Astrocyte (in vitro differentiated cells and primary cell): ENCODE data around the gene GPC3. TPM values are rescaled to one million over a fixed set of nuclear protein-coding genes. Genes with fewer than 3 reads are reported as not detected.

Source experiments
- DNase-seq: peaks from one replicate; pipeline ENCODE4 v3.0.0-alpha.2; 2010; ENCODE audit warnings: low read depth
- FAIRE-seq: peaks from 2 replicates; lab custom pipeline; 2011; peaks lifted over from hg19 to GRCh38; lab: Jason Lieb, UNC
- H2AFZ ChIP-seq: 2 replicates; pipeline ENCODE4 v1.6.0; 2012; ENCODE audit warnings: low read depth, low read length, inconsistent platforms
- H3K27ac ChIP-seq: 2 replicates; pipeline ENCODE4 v1.5.1; 2011; ENCODE audit warnings: low read depth, low read length, inconsistent platforms
- H3K27me3 ChIP-seq: 2 replicates; pipeline ENCODE4 v1.6.0; 2011; ENCODE audit warnings: low read length, inconsistent platforms; ENCODE audit not compliant: insufficient read depth
- H3K36me3 ChIP-seq: 2 replicates; pipeline ENCODE4 v1.5.1; 2011; ENCODE audit warnings: low read length, inconsistent platforms; ENCODE audit not compliant: insufficient read depth
- H3K4me1 ChIP-seq: 2 replicates; pipeline ENCODE4 v1.5.1; 2011; ENCODE audit warnings: low read length, inconsistent platforms; ENCODE audit not compliant: insufficient read depth
- H3K4me2 ChIP-seq: 2 replicates; pipeline ENCODE4 v1.6.0; 2012; ENCODE audit warnings: low read length, inconsistent platforms
- H3K4me3 ChIP-seq: 2 replicates; pipeline ENCODE4 v1.5.1; 2011; ENCODE audit warnings: low read depth, mild to moderate bottlenecking, low read length, inconsistent platforms; ENCODE audit not compliant: insufficient read depth
- H3K79me2 ChIP-seq: 2 replicates; pipeline ENCODE4 v1.6.0; 2012; ENCODE audit warnings: mild to moderate bottlenecking, low read length, inconsistent platforms; ENCODE audit not compliant: insufficient read depth
- H3K9ac ChIP-seq: 2 replicates; pipeline ENCODE4 v1.6.0; 2012; ENCODE audit warnings: mild to moderate bottlenecking, low read length, inconsistent platforms
- H3K9me3 ChIP-seq: 2 replicates; pipeline ENCODE4 v1.5.1; 2012; ENCODE audit warnings: low read depth, mild to moderate bottlenecking, low read length, inconsistent platforms; ENCODE audit not compliant: insufficient read depth
- H4K20me1 ChIP-seq: 2 replicates; pipeline ENCODE4 v1.6.0; 2012; ENCODE audit warnings: low read length, inconsistent platforms; ENCODE audit not compliant: insufficient read depth
- H3K27ac Mint-ChIP-seq: one replicate; pipeline ENCODE4 v1.8.0; 2021; ENCODE audit warnings: mild to moderate bottlenecking, mixed read lengths; ENCODE audit not compliant: unreplicated experiment
- H3K27me3 Mint-ChIP-seq: one replicate; pipeline ENCODE4 v1.8.0; 2021; ENCODE audit warnings: low read depth, mixed read lengths; ENCODE audit not compliant: unreplicated experiment
- H3K36me3 Mint-ChIP-seq: one replicate; pipeline ENCODE4 v1.8.0; 2021; ENCODE audit warnings: low read depth, mixed read lengths; ENCODE audit not compliant: unreplicated experiment
- H3K4me1 Mint-ChIP-seq: one replicate; pipeline ENCODE4 v1.8.0; 2021; ENCODE audit warnings: low read depth, mixed read lengths; ENCODE audit not compliant: unreplicated experiment
- H3K4me3 Mint-ChIP-seq: one replicate; pipeline ENCODE4 v1.8.0; 2021; ENCODE audit warnings: mild to moderate bottlenecking, moderate library complexity, mixed read lengths; ENCODE audit not compliant: unreplicated experiment
- H3K9me3 Mint-ChIP-seq: one replicate; pipeline ENCODE4 v1.8.0; 2021; ENCODE audit warnings: mild to moderate bottlenecking, mixed read lengths; ENCODE audit not compliant: unreplicated experiment
- CTCF ChIP-seq: IDR thresholded peaks from 2 replicates; pipeline ENCODE4 v1.5.1; 2011; ENCODE audit warnings: low read depth, mild to moderate bottlenecking, inconsistent platforms, low read length, moderate library complexity; ENCODE audit not compliant: insufficient read depth
- EZH2 ChIP-seq: IDR thresholded peaks from 2 replicates; pipeline ENCODE4 v1.6.1; 2012; ENCODE audit warnings: mild to moderate bottlenecking, low read length, inconsistent platforms; ENCODE audit not compliant: insufficient read depth
- total RNA-seq: library from RNA; stranded (reverse); gene quantifications from 2 replicates; pipeline ENCODE4 v1.2.1, GENCODE V29; 2021

GPC3 gene
- total RNA-seq, 1 donor from 2014 or later, result 8.2 TPM

- Mint-ChIP-seq H3K36me3 (no peaks in the 10 kb centered on the region), H3K4me3 (no peak overlapping the region), H3K27ac (no peak overlapping the region), H3K9me3 (no peaks in the 10 kb centered on the region), H3K4me1 (peaks cover 24% of the 10 kb centered on the region), H3K27me3 (no peaks in the 10 kb centered on the region)
- no peak overlapping the region for H3K4me3 ChIP-seq
- DNase-seq (no peak), FAIRE-seq (peak; percentile 26)
- no peaks in the 10 kb centered on the region for H3K36me3 ChIP-seq
- H3K79me2 ChIP-seq, result no peaks in the 10 kb centered on the region
- no peak overlapping the region for H3K9ac ChIP-seq
- peaks cover 3% of the 10 kb centered on the region for H3K4me1 ChIP-seq
- H3K9me3 ChIP-seq, result no peaks in the 10 kb centered on the region
- H3K27ac ChIP-seq, result no peak overlapping the region
- H3K4me2 ChIP-seq, result no peak overlapping the region
- no peaks in the 10 kb centered on the region for H3K27me3 ChIP-seq
- H4K20me1 ChIP-seq, result no peaks in the 10 kb centered on the region
- TF ChIP-seq CTCF (no peak), EZH2 (no peak)
- H2AFZ ChIP-seq, result no peak overlapping the region
Observed at GRCh38 chrX:133702230-133702629, 283.2 kb downstream of the GPC3 start.

GRCh38 chrX:133699023-133699728 is 286.2 kb downstream of the GPC3 start:
- peak; percentile 23 for FAIRE-seq
- H3K27me3 Mint-ChIP-seq, result no peaks in the 10 kb centered on the region
- no peaks in the 10 kb centered on the region for H3K36me3 ChIP-seq
- H3K9me3 ChIP-seq, result no peaks in the 10 kb centered on the region
- H3K27ac Mint-ChIP-seq, result no peak overlapping the region
- H3K4me1 Mint-ChIP-seq, result peaks cover 24% of the 10 kb centered on the region
- H3K79me2 ChIP-seq, result no peaks in the 10 kb centered on the region
- no peak overlapping the region for H3K4me2 ChIP-seq
- H3K4me1 ChIP-seq, result peaks cover 3% of the 10 kb centered on the region
- TF ChIP-seq EZH2 (no peak), CTCF (no peak)
- H3K36me3 Mint-ChIP-seq, result no peaks in the 10 kb centered on the region
- H4K20me1 ChIP-seq, result no peaks in the 10 kb centered on the region
- no peaks in the 10 kb centered on the region for H3K27me3 ChIP-seq
- no peak for DNase-seq
- no peak overlapping the region for H3K4me3 ChIP-seq
- no peaks in the 10 kb centered on the region for H3K9me3 Mint-ChIP-seq
- no peak overlapping the region for H2AFZ ChIP-seq
- no peak overlapping the region for H3K9ac ChIP-seq
- no peak overlapping the region for H3K4me3 Mint-ChIP-seq
- no peak overlapping the region for H3K27ac ChIP-seq

GRCh38 chrX:133698298-133698697 is 287.1 kb downstream of the GPC3 start:
- Histone ChIP-seq H3K4me1 (peaks cover 3% of the 10 kb centered on the region), H3K9me3 (no peaks in the 10 kb centered on the region), H3K27me3 (no peaks in the 10 kb centered on the region), H3K79me2 (no peaks in the 10 kb centered on the region), H2AFZ (no peak overlapping the region), H3K9ac (no peak overlapping the region), H3K4me2 (peak overlapping the region; percentile 30), H3K36me3 (no peaks in the 10 kb centered on the region), H4K20me1 (no peaks in the 10 kb centered on the region), H3K4me3 (no peak overlapping the region), H3K27ac (no peak overlapping the region)
- Mint-ChIP-seq H3K36me3 (no peaks in the 10 kb centered on the region), H3K27ac (no peak overlapping the region), H3K27me3 (no peaks in the 10 kb centered on the region), H3K9me3 (no peaks in the 10 kb centered on the region), H3K4me1 (peaks cover 24% of the 10 kb centered on the region), H3K4me3 (no peak overlapping the region)
- FAIRE-seq (peak; percentile 88), DNase-seq (peak; percentile 14)
- TF ChIP-seq EZH2 (no peak), CTCF (peak; percentile 11)
